Activated B cell treated with CpG ODN at 0.5 μM for 24 hours (primary cell): ENCODE measurements around the gene GDF9. TPM values are rescaled to one million over a fixed set of nuclear protein-coding genes. Genes with fewer than 3 reads are reported as not detected.

ENCODE experiments used
- ATAC-seq: fragments of 200-7000 bp; cut with Tn5 transposase; one replicate; pipeline ENCODE4 v1.10.0; 2021; ENCODE audit warnings: low read depth, mild to moderate bottlenecking, moderate library complexity
- CTCF ChIA-PET: fragments of 350-600 bp; sonication (Branson Sonifier 250); formaldehyde crosslinking; loops from one replicate; lab custom pipeline; 2021; ENCODE audit warnings: antibody characterized with exemption; lab: Charles Lee
- POLR2A ChIA-PET: fragments of 350-600 bp; sonication (Branson Sonifier 250); formaldehyde crosslinking; loops from one replicate; lab custom pipeline; 2021; ENCODE audit warnings: antibody characterized with exemption; lab: Charles Lee
- DNase-seq: peaks from one replicate; pipeline ENCODE4 v3.0.0; 2022
- H3K27ac Mint-ChIP-seq: one replicate; pipeline ENCODE4 v1.8.0; 2020; ENCODE audit warnings: mixed read lengths
- H3K27me3 Mint-ChIP-seq: one replicate; pipeline ENCODE4 v1.8.0; 2021; ENCODE audit warnings: mixed read lengths
- H3K36me3 Mint-ChIP-seq: one replicate; pipeline ENCODE4 v1.8.0; 2021; ENCODE audit warnings: low read depth, mixed read lengths
- H3K4me1 Mint-ChIP-seq: one replicate; pipeline ENCODE4 v1.8.0; 2021; ENCODE audit warnings: mixed read lengths
- H3K4me3 Mint-ChIP-seq: one replicate; pipeline ENCODE4 v1.8.0; 2020; ENCODE audit warnings: mild to moderate bottlenecking, mixed read lengths
- H3K9me3 Mint-ChIP-seq: one replicate; pipeline ENCODE4 v1.8.0; 2020; ENCODE audit warnings: mixed read lengths
- CTCF ChIP-seq: fragments of 200-600 bp; IDR thresholded peaks from one replicate; pipeline ENCODE4 v1.8.0; 2022; ENCODE audit warnings: antibody characterized with exemption, mild to moderate bottlenecking
- intact Hi-C: fragments of 100-400 bp; cut with micrococcal nuclease; formaldehyde crosslinking; loops from one replicate; pipeline ENCODE4 v1.15.1; 2024
- total RNA-seq: library from RNA; stranded (reverse); gene quantifications from 2 replicates; pipeline ENCODE4 v1.2.3, GENCODE V29; 2022

Gene GDF9
- total RNA-seq, 1 donor from 2014 or later = 0.29 TPM

- ChIA-PET POLR2A (no interaction called here), CTCF (no interaction called here)
- Mint-ChIP-seq H3K36me3 (peaks cover 55% of the 10 kb centered on the region), H3K4me1 (no peaks in the 10 kb centered on the region), H3K4me3 (no peak overlapping the region), H3K27me3 (no peaks in the 10 kb centered on the region), H3K9me3 (no peaks in the 10 kb centered on the region), H3K27ac (peak overlapping the region; percentile 6)
- ATAC-seq (no peak), DNase-seq (no peak)
- intact Hi-C loops = no loop called here
- TF ChIP-seq CTCF = no peak
Measured at GRCh38 chr5:132873930-132874271, 7.6 kb upstream of the GDF9 start.

- Mint-ChIP-seq H3K27me3 (no peaks in the 10 kb centered on the region), H3K27ac (peak within 1 kb of the TSS; percentile 6), H3K36me3 (peaks cover 56% of the 10 kb centered on the region), H3K4me1 (no peaks in the 10 kb centered on the region), H3K9me3 (no peaks in the 10 kb centered on the region), H3K4me3 (no peak within 1 kb of the TSS)
- ChIA-PET POLR2A (interaction anchor here (0.6 kb wide), 1 partner anchor 1237 kb away, joined by 3 read pairs; no protein-coding TSS in a partner anchor), CTCF (no interaction called here)
- TF ChIP-seq CTCF = no peak
- DNase-seq (no peak), ATAC-seq (no peak)
- intact Hi-C loops = no loop called here
Measured at GRCh38 chr5:132873119-132873929, 7.1 kb upstream of the GDF9 start, which contains the start of gene LEAP2. TSS of gene LEAP2 (plus strand) at chr5:132873668. CDS start at chr5:132873695, 27 bp downstream.

- H3K27ac Mint-ChIP-seq = no peak overlapping the region
- POLR2A ChIA-PET = interaction anchor here (0.6 kb wide), 1 partner anchor 1237 kb away, joined by 3 read pairs; no protein-coding TSS in a partner anchor
- no peak overlapping the region for H3K4me3 Mint-ChIP-seq
- ATAC-seq (no peak), DNase-seq (no peak)
- H3K4me1 Mint-ChIP-seq = peaks cover 3% of the 10 kb centered on the region
- no peaks in the 10 kb centered on the region for H3K27me3 Mint-ChIP-seq
- CTCF ChIA-PET = no interaction called here
- H3K9me3 Mint-ChIP-seq = no peaks in the 10 kb centered on the region
- intact Hi-C loops = no loop called here
- no peak for TF ChIP-seq CTCF
- peaks cover 55% of the 10 kb centered on the region for H3K36me3 Mint-ChIP-seq
Measured at GRCh38 chr5:132872788-132873118, 6.5 kb upstream of the GDF9 start.

DNA sequence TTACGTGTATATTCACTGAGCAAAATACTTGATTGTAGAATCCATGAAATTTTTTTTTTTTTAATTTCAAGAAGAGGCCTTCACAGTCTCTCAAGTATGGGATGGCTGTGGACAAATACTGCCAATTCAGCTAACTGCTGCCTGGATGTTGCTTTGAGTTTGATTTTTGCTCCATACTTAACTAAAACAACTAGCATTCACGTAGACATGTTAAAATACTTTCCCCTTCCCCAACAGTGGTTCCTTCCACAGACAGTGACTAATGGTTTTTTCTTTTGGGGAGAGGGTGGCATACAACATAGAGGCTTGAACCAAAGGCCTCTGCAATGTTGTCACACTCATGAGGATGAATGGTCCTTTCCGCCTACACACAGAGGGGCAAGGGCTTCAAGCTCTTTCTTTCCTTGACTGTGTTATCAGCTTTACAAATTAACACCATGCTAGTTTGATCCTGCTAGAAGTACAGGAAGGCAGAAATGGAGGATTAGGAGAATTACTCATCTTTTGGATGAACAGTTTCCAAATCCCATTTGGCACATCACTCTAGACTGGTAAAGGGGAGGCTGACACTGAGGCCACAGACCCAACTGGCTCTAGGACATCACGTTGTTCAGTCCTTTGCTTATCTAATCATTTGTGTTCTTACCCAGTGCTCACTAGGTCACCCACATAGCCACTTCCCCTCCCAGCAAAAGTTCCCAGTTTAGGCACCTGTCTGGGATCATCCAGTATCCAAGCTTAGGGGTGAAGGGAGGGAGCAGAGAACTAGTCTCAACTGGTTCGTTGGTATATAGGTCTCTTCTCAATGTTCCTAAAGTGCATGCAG lies 5.4 kb upstream of the GDF9 start:
- Mint-ChIP-seq H3K4me3 (no peak overlapping the region), H3K36me3 (peaks cover 55% of the 10 kb centered on the region), H3K27ac (no peak overlapping the region), H3K9me3 (no peaks in the 10 kb centered on the region), H3K27me3 (no peaks in the 10 kb centered on the region), H3K4me1 (peaks cover 10% of the 10 kb centered on the region)
- ChIA-PET POLR2A (interaction anchor here (0.5 kb wide), 1 partner anchor 162 kb away, joined by 3 read pairs; no protein-coding TSS in a partner anchor), CTCF (no interaction called here)
- no peak for DNase-seq
- TF ChIP-seq CTCF = no peak
- intact Hi-C loops = no loop called here
- ATAC-seq = no peak

- TF ChIP-seq CTCF = no peak
- no peak for ATAC-seq
- ChIA-PET POLR2A (interaction anchor here (0.5 kb wide), 2 partner anchors 163 to 1086 kb away, joined by 3 to 4 read pairs; no protein-coding TSS in a partner anchor), CTCF (no interaction called here)
- H3K4me1 Mint-ChIP-seq = peaks cover 17% of the 10 kb centered on the region
- intact Hi-C loops = no loop called here
- no peak for DNase-seq
- H3K9me3 Mint-ChIP-seq = no peaks in the 10 kb centered on the region
- H3K36me3 Mint-ChIP-seq = peaks cover 54% of the 10 kb centered on the region
- no peak overlapping the region for H3K4me3 Mint-ChIP-seq
- H3K27me3 Mint-ChIP-seq = no peaks in the 10 kb centered on the region
- no peak overlapping the region for H3K27ac Mint-ChIP-seq
Measured at GRCh38 chr5:132870801-132871200, 4.5 kb upstream of the GDF9 start.
